ENCODE data around the gene IFITM2.

Gene IFITM2

GRCh38 chr11:355581-356458, 48.2 kb downstream of the IFITM2 start:
- H3K36me3 ChIP-seq (ENCODE audit: control insufficient read depth, insufficient read depth, low read length): no peaks in the 10 kb centered on the region
- peak overlapping the region; percentile 47 for H3K9ac ChIP-seq (ENCODE audit: low read depth, low read length)
- peaks cover 15% of the 10 kb centered on the region for H3K4me1 ChIP-seq (ENCODE audit: control insufficient read depth, insufficient read depth, low read length)
- no peaks in the 10 kb centered on the region for H3K27me3 ChIP-seq (ENCODE audit: control insufficient read depth, insufficient read depth, low read length)
- peak overlapping the region; percentile 40; the same call in 1 of the 2 replicates for H3K4me3 ChIP-seq (ENCODE audit: low read depth, low read length)
- H3K27ac ChIP-seq (ENCODE audit: low read depth, low read length): peak overlapping the region; percentile 90
- peaks cover 2% of the 10 kb centered on the region; the same call in 1 of the 2 replicates for H3K9me3 ChIP-seq (ENCODE audit: control insufficient read depth, insufficient read depth, low read length)

DNA sequence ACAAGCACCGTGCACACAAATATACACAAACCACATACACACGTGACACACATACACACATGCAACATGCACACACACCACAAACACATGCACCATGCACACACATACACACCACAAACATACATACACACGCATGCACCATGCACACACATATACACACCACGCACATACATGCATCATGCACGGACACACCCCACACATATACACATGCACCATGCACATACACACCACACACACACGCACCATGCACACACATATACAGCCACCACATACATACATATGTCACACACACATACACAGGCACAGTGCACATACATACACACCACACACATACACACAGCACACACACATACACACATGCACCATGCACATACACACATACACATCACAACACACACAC, 49.0 kb downstream of the IFITM2 start:
- no peaks in the 10 kb centered on the region for H3K36me3 ChIP-seq (ENCODE audit: control insufficient read depth, insufficient read depth, low read length)
- H3K4me3 ChIP-seq (ENCODE audit: low read depth, low read length): no peak overlapping the region
- no peaks in the 10 kb centered on the region for H3K27me3 ChIP-seq (ENCODE audit: control insufficient read depth, insufficient read depth, low read length)
- no peak overlapping the region for H3K27ac ChIP-seq (ENCODE audit: low read depth, low read length)
- peaks cover 6% of the 10 kb centered on the region; the same call in 1 of the 2 replicates for H3K9me3 ChIP-seq (ENCODE audit: control insufficient read depth, insufficient read depth, low read length)
- peaks cover 14% of the 10 kb centered on the region for H3K4me1 ChIP-seq (ENCODE audit: control insufficient read depth, insufficient read depth, low read length)
- H3K9ac ChIP-seq (ENCODE audit: low read depth, low read length): no peak overlapping the region

- no peak overlapping the region for H3K9ac ChIP-seq (ENCODE audit: low read depth, low read length)
- H3K4me1 ChIP-seq (ENCODE audit: control insufficient read depth, insufficient read depth, low read length): peaks cover 14% of the 10 kb centered on the region
- no peak overlapping the region for H3K27ac ChIP-seq (ENCODE audit: low read depth, low read length)
- H3K9me3 ChIP-seq (ENCODE audit: control insufficient read depth, insufficient read depth, low read length): peaks cover 6% of the 10 kb centered on the region; the same call in 1 of the 2 replicates
- H3K27me3 ChIP-seq (ENCODE audit: control insufficient read depth, insufficient read depth, low read length): no peaks in the 10 kb centered on the region
- no peaks in the 10 kb centered on the region for H3K36me3 ChIP-seq (ENCODE audit: control insufficient read depth, insufficient read depth, low read length)
- no peak overlapping the region for H3K4me3 ChIP-seq (ENCODE audit: low read depth, low read length)
Observed at GRCh38 chr11:357582-357981, 50.0 kb downstream of the IFITM2 start.

DNA sequence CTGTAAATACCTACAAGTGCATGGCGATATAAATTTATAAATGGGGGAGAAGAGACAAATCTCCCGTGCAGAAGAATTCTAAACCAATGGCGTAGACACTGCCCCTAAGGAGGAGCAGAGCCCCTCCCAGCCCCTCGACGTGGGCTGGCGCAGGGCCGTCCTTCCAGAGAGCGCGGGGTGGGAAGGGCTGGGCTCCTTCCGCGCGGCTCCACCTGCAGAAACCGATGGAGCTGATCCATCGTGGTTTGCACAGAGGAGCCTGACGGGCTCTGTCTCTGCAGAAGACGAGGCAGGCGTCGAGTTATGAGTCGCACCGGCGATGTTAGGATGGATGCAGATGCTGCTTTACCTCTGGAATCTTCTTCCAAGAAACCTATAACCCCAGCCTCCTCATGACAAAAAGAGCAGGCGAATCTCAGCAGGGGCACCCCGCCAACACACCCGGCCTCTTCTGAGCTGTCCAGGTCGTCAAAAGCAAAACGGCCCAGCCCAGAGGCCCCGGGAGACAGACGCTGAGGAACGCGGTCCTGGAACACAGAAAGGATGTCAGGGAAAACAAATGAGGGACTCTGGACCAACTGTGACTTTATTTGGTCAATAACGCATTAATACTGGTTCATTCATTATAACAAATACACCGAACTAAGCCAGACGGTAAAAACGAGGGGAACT, 50.6 kb downstream of the IFITM2 start:
- H3K9ac ChIP-seq (ENCODE audit: low read depth, low read length): no peak overlapping the region
- H3K9me3 ChIP-seq (ENCODE audit: control insufficient read depth, insufficient read depth, low read length): peaks cover 6% of the 10 kb centered on the region; the same call in 1 of the 2 replicates
- no peak overlapping the region for H3K27ac ChIP-seq (ENCODE audit: low read depth, low read length)
- no peak overlapping the region for H3K4me3 ChIP-seq (ENCODE audit: low read depth, low read length)
- H3K27me3 ChIP-seq (ENCODE audit: control insufficient read depth, insufficient read depth, low read length): no peaks in the 10 kb centered on the region
- H3K36me3 ChIP-seq (ENCODE audit: control insufficient read depth, insufficient read depth, low read length): no peaks in the 10 kb centered on the region
- H3K4me1 ChIP-seq (ENCODE audit: control insufficient read depth, insufficient read depth, low read length): peaks cover 14% of the 10 kb centered on the region

Data from HUES48 (cell line).